Amniotic epithelial cell (primary cell): ENCODE measurements around the gene ELF3.
"Not testable (repeated sequence)": the region's sequence is repeated elsewhere in the genome, so short reads cannot be mapped to it uniquely, and the experiment has no call there.

Experiments
- DNase-seq: peaks from one replicate; pipeline ENCODE4 v3.0.0-alpha.2; 2010; ENCODE audit warnings: low read depth

The ELF3 gene

GRCh38 chr1:202007805-202008489 lies 2.4 kb upstream of the ELF3 start:
- peak; percentile 87 for DNase-seq

- peak; percentile 70 for DNase-seq
Measured at GRCh38 chr1:202009326-202010179, 834 bp upstream of the ELF3 start.

GRCh38 chr1:202011994-202012393 lies 1.6 kb downstream of the ELF3 start:
- no peak for DNase-seq

- no peak for DNase-seq
Measured at GRCh38 chr1:202012544-202013478, 2.4 kb downstream of the ELF3 start.

GRCh38 chr1:202013603-202014002 lies 3.2 kb downstream of the ELF3 start:
- DNase-seq, result no peak

GRCh38 chr1:202014060-202014459 lies 3.7 kb downstream of the ELF3 start:
- DNase-seq, result no peak

GRCh38 chr1:202014915-202015661 lies 4.7 kb downstream of the ELF3 start:
- DNase-seq, result no peak

- no peak for DNase-seq
Measured at GRCh38 chr1:202015662-202015937, 5.2 kb downstream of the ELF3 start.

- peak; percentile 49 for DNase-seq
Measured at GRCh38 chr1:202016022-202016810, 5.8 kb downstream of the ELF3 start.

GRCh38 chr1:202016811-202017748 lies 6.7 kb downstream of the ELF3 start:
- no peak for DNase-seq

GRCh38 chr1:202017749-202018467 lies 7.5 kb downstream of the ELF3 start:
- DNase-seq, result no peak

- DNase-seq, result peak; percentile 68
Measured at GRCh38 chr1:202018468-202019234, 8.3 kb downstream of the ELF3 start.

GRCh38 chr1:202019235-202019558 lies 8.8 kb downstream of the ELF3 start:
- DNase-seq, result not testable (repeated sequence)

- DNase-seq, result no peak
Measured at GRCh38 chr1:202023001-202023433, 12.6 kb downstream of the ELF3 start.

GRCh38 chr1:202029171-202029665 lies 18.8 kb downstream of the ELF3 start:
- DNase-seq, result peak; percentile 74

- DNase-seq, result no peak
Measured at GRCh38 chr1:202029727-202030126, 19.3 kb downstream of the ELF3 start.

GRCh38 chr1:202031796-202032195 lies 21.4 kb downstream of the ELF3 start:
- DNase-seq, result no peak

- DNase-seq, result no peak
Measured at GRCh38 chr1:202034149-202034682, 23.8 kb downstream of the ELF3 start.
